ENCODE measurements around the gene MARCHF2.

GRCh38 chr19:8392017-8392591 lies 21.0 kb upstream of the MARCHF2 start:
- TF ChIP-seq USF2 (IDR thresholded peaks at IDR 0.05; ENCODE audit: borderline replicate concordance, low read depth, low read length) (no peak), EP300 (IDR thresholded peaks at IDR 0.05; ENCODE audit: borderline replicate concordance in 1 of 2, low read depth in 1 of 2, low read length in 1 of 2) (no peak), POLR2AphosphoS5 (IDR thresholded peaks at IDR 0.05; ENCODE audit: low read depth, low read length) (no peak)
